Activated T-cell treated with anti-CD3 and anti-CD28 coated beads for 1 hour (primary cell): ENCODE data around the gene HTATSF1.

Experiments used
- DNase-seq: peaks from one replicate; pipeline ENCODE4 v3.0.0-alpha.2; 2020; ENCODE audit warnings: low read depth

The HTATSF1 gene

GRCh38 chrX:136497556-136498052 is at the start of gene HTATSF1:
Gene HTATSF1, plus strand, starts transcription at chrX:136497592. Its CDS starts 93 bp downstream, at chrX:136497685.
- DNase-seq, result peak; percentile 0

- no peak for DNase-seq
Measured at GRCh38 chrX:136447968-136448367, 49.4 kb upstream of the HTATSF1 start.

- DNase-seq, result no peak
Measured at GRCh38 chrX:136450050-136450830, 47.2 kb upstream of the HTATSF1 start.

- no peak for DNase-seq
Measured at GRCh38 chrX:136452614-136453013, 44.8 kb upstream of the HTATSF1 start.

GRCh38 chrX:136453114-136453513 is 44.3 kb upstream of the HTATSF1 start:
- DNase-seq, result no peak

- DNase-seq, result no peak
Measured at GRCh38 chrX:136453771-136454170, 43.6 kb upstream of the HTATSF1 start.

- DNase-seq, result no peak
Measured at GRCh38 chrX:136456133-136456532, 41.3 kb upstream of the HTATSF1 start.

GRCh38 chrX:136457303-136457917 is 40.0 kb upstream of the HTATSF1 start:
- DNase-seq, result no peak

GRCh38 chrX:136464589-136464988 is 32.8 kb upstream of the HTATSF1 start:
- no peak for DNase-seq

GRCh38 chrX:136467303-136467702 is 30.1 kb upstream of the HTATSF1 start:
- DNase-seq, result no peak

- no peak for DNase-seq
Measured at GRCh38 chrX:136468391-136469103, 28.8 kb upstream of the HTATSF1 start.

GRCh38 chrX:136473663-136474062 is 23.7 kb upstream of the HTATSF1 start:
- no peak for DNase-seq

- no peak for DNase-seq
Measured at GRCh38 chrX:136475236-136475635, 22.2 kb upstream of the HTATSF1 start.

GRCh38 chrX:136476501-136476900 is 20.9 kb upstream of the HTATSF1 start:
- DNase-seq, result no peak

GRCh38 chrX:136477026-136477425 is 20.4 kb upstream of the HTATSF1 start:
- no peak for DNase-seq

GRCh38 chrX:136480383-136480782 is 17.0 kb upstream of the HTATSF1 start:
- DNase-seq, result no peak

- no peak for DNase-seq
Measured at GRCh38 chrX:136487647-136488046, 9.7 kb upstream of the HTATSF1 start, which contains the start of gene BRS3. Gene BRS3, plus strand, starts transcription at chrX:136487947. Its CDS starts 168 bp downstream, at chrX:136488115.

GRCh38 chrX:136488706-136489105 is 8.7 kb upstream of the HTATSF1 start:
- no peak for DNase-seq

GRCh38 chrX:136491832-136492231 is 5.6 kb upstream of the HTATSF1 start:
- DNase-seq, result no peak

GRCh38 chrX:136493011-136493410 is 4.4 kb upstream of the HTATSF1 start:
- DNase-seq, result no peak

- DNase-seq, result no peak
Measured at GRCh38 chrX:136495043-136495442, 2.3 kb upstream of the HTATSF1 start.

GRCh38 chrX:136496186-136496763 is 1.1 kb upstream of the HTATSF1 start:
- DNase-seq, result no peak
